H1 (cell line): ENCODE data around the gene ANKRD27. TPM values are rescaled to one million over a fixed set of nuclear protein-coding genes. Genes with fewer than 3 reads are reported as not detected.

Experiments
- GABPA ChIP-seq: IDR thresholded peaks from 2 replicates; pipeline ENCODE4 v1.6.1; 2011; ENCODE audit warnings: mild to moderate bottlenecking, low read length, moderate library complexity, borderline replicate concordance; ENCODE audit not compliant: insufficient read depth
- MAFK ChIP-seq: IDR thresholded peaks from 2 replicates; pipeline ENCODE4 v1.6.1; 2012; ENCODE audit warnings: low read depth, mild to moderate bottlenecking, improper control_type of control experiment, low read length
- SIRT6 ChIP-seq: IDR thresholded peaks from one replicate; pipeline ENCODE4 v1.7.1; 2012; ENCODE audit warnings: low read length, inconsistent platforms
- polyA plus RNA-seq, 7 experiments: library from polyadenylated mRNA; depleted of rRNA in 3 of 7; stranded (reverse) in 5 of 7; unstranded in 2 of 7; fragments of >200 nt in 5 of 7; fragments of 200-250 nt in 2 of 7; gene quantifications; 1 replicate in 5 of 7; 2 replicates in 1 of 7; 4 replicates in 1 of 7; pipeline versions ENCODE4 v1.2.1 to v1.2.3, GENCODE V29; 2011 to 2013; ENCODE audit warnings: missing spikeins in 2 of 7, mixed read lengths in 2 of 7
- total RNA-seq: library from RNA; stranded (reverse); fragmentation: NEBNext Ultra II Directional; extraction: Animal tissue kit (Norgen Biotek cat#: 25700); gene quantifications from 2 replicates; pipeline ENCODE4 v1.2.1, GENCODE V29; 2021

Gene ANKRD27
- total and polyA plus RNA-seq, 2 of the 8 experiments (the other 6 are each of a cell fraction or from before 2014, with no cell fraction given) = 27.9 to 55.7 TPM

DNA sequence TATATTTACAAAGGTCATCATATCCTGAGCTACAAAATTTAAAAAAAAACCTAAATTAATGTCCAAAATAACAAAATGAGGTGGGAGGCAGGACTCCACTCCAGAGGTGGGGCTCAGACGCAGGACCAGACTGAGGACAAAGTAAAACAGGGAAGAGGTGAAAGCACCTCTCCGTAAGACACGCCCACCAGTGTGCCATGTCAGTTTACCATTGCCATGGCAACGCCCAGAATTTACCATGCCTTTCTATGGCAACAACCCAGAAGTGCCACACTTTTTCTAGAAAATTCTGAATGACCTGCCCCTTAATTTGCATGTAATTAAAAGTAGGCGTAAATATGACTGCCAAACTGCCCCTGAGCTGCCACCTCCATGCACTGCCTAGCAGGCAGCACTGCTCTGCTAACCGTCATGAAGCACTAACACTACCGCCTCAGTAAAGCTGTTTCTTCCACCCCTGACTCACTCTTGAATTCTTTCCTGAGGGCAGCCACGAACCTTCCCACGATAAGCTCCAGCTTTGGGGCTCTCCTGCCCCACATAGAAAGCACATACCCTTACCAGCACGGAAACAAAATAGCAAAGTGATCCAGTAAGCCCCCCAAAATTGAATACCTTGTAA is 116.3 kb downstream of the ANKRD27 start (continued):
- no peak for TF ChIP-seq MAFK
- TF ChIP-seq GABPA = no peak
- no peak for TF ChIP-seq SIRT6
